HepG2 (cell line): ENCODE data around the gene GDF11. TPM values are rescaled to one million over a fixed set of nuclear protein-coding genes. Genes with fewer than 3 reads are reported as not detected.

Experiments
- ATM ChIP-seq: fragments of 450-650 bp; IDR thresholded peaks from 2 replicates; pipeline ENCODE4 v1.7.1; 2017; ENCODE audit warnings: mild to moderate bottlenecking, borderline replicate concordance
- BATF2 ChIP-seq: sonication (generic); formaldehyde crosslinking; IDR thresholded peaks from 2 replicates; pipeline ENCODE4 v1.8.0; 2022; ENCODE audit warnings: mild to moderate bottlenecking, missing genetic modification reagents, moderate library complexity
- CHD4 ChIP-seq: fragments of 200-600 bp; sonication (generic); IDR thresholded peaks from 2 replicates; pipeline ENCODE4 v1.7.0; 2017; ENCODE audit warnings: mild to moderate bottlenecking, low read length, borderline replicate concordance
- HNRNPL ChIP-seq: fragments of 200-400 bp; formaldehyde crosslinking; IDR thresholded peaks from 2 replicates; pipeline ENCODE4 v1.6.1; 2017; ENCODE audit warnings: mild to moderate bottlenecking, low read depth, low read length
- HNRNPUL1 ChIP-seq: fragments of 200-400 bp; formaldehyde crosslinking; IDR thresholded peaks from 2 replicates; pipeline ENCODE4 v1.6.1; 2017; ENCODE audit warnings: low read depth, mild to moderate bottlenecking, low read length, moderate library complexity
- KDM1A ChIP-seq: IDR thresholded peaks from 2 replicates; pipeline ENCODE4 v1.6.1; 2016; ENCODE audit warnings: missing compliant biosample characterization
- KLF13 ChIP-seq: sonication (generic); formaldehyde crosslinking; IDR thresholded peaks from 2 replicates; pipeline ENCODE4 v1.4.0; 2020; ENCODE audit warnings: mild to moderate bottlenecking, missing genetic modification reagents
- NFE2L1 ChIP-seq: sonication (generic); formaldehyde crosslinking; IDR thresholded peaks from 2 replicates; pipeline ENCODE4 v1.4.0; 2020; ENCODE audit warnings: missing genetic modification reagents, mild to moderate bottlenecking, borderline replicate concordance
- NR3C1 ChIP-seq: sonication (generic); formaldehyde crosslinking; IDR thresholded peaks from 2 replicates; pipeline ENCODE4 v1.4.0; 2020; ENCODE audit warnings: missing genetic modification reagents
- PHF20 ChIP-seq: sonication (generic); formaldehyde crosslinking; IDR thresholded peaks from 2 replicates; pipeline ENCODE4 v1.5.0; 2020; ENCODE audit warnings: mild to moderate bottlenecking, missing genetic modification reagents
- POLR2A ChIP-seq, 2 experiments: IDR thresholded peaks; 2 replicates each; pipeline ENCODE4 v1.6.1; 2011; ENCODE audit warnings: low read depth in 2 of 2, low read length in 2 of 2, mild to moderate bottlenecking in 1 of 2, moderate library complexity in 1 of 2; ENCODE audit not compliant: insufficient read depth in 1 of 2
- SP2 ChIP-seq: sonication (generic); formaldehyde crosslinking; IDR thresholded peaks from 2 replicates; pipeline ENCODE4 v1.5.1; 2020; ENCODE audit warnings: mild to moderate bottlenecking, missing genetic modification reagents
- THAP7 ChIP-seq: sonication (generic); formaldehyde crosslinking; IDR thresholded peaks from 2 replicates; pipeline ENCODE4 v1.8.1; 2023; ENCODE audit warnings: mild to moderate bottlenecking, missing genetic modification reagents
- U2AF2 ChIP-seq: fragments of 200-400 bp; formaldehyde crosslinking; IDR thresholded peaks from 2 replicates; pipeline ENCODE4 v1.6.1; 2017; ENCODE audit warnings: low read depth, mild to moderate bottlenecking, low read length
- XBP1 ChIP-seq: sonication (generic); formaldehyde crosslinking; IDR thresholded peaks from 2 replicates; pipeline ENCODE4 v1.5.0; 2020; ENCODE audit warnings: missing genetic modification reagents
- ZFX ChIP-seq: sonication (generic); formaldehyde crosslinking; IDR thresholded peaks from 2 replicates; pipeline ENCODE4 v1.4.0; 2020; ENCODE audit warnings: mild to moderate bottlenecking, low read depth, missing genetic modification reagents, moderate library complexity
- ZNF260 ChIP-seq: sonication (generic); formaldehyde crosslinking; IDR thresholded peaks from 2 replicates; pipeline ENCODE4 v1.4.0; 2020; ENCODE audit warnings: missing genetic modification reagents, low read depth, mild to moderate bottlenecking, borderline replicate concordance
- ZNF292 ChIP-seq: sonication (generic); formaldehyde crosslinking; IDR thresholded peaks from 2 replicates; pipeline ENCODE4 v1.8.1; 2022; ENCODE audit warnings: mild to moderate bottlenecking, low read depth, missing genetic modification reagents, borderline replicate concordance
- ZNF496 ChIP-seq: sonication (generic); formaldehyde crosslinking; IDR thresholded peaks from 2 replicates; pipeline ENCODE4 v1.8.1; 2023; ENCODE audit warnings: mild to moderate bottlenecking, moderate library complexity, missing genetic modification reagents; ENCODE audit not compliant: insufficient replicate concordance
- ZNF7 ChIP-seq: IDR thresholded peaks from 2 replicates; pipeline ENCODE4 v1.6.1; 2016; ENCODE audit warnings: missing biosample characterization, missing genetic modification reagents
- ZNF704 ChIP-seq: sonication (generic); formaldehyde crosslinking; IDR thresholded peaks from 2 replicates; pipeline ENCODE4 v1.8.1; 2023; ENCODE audit warnings: mild to moderate bottlenecking, inconsistent platforms, moderate library complexity, missing genetic modification reagents, borderline replicate concordance
- ZNF780A ChIP-seq: sonication (generic); formaldehyde crosslinking; IDR thresholded peaks from 2 replicates; pipeline ENCODE4 v1.8.0; 2022; ENCODE audit warnings: mild to moderate bottlenecking, missing genetic modification reagents, moderate library complexity
- ZNF788 ChIP-seq: sonication (generic); formaldehyde crosslinking; IDR thresholded peaks from 2 replicates; pipeline ENCODE4 v1.5.0; 2020; ENCODE audit warnings: mild to moderate bottlenecking, missing genetic modification reagents, borderline replicate concordance
- ZZZ3 ChIP-seq: sonication (generic); formaldehyde crosslinking; IDR thresholded peaks from 2 replicates; pipeline ENCODE4 v1.4.0; 2020; ENCODE audit warnings: missing genetic modification reagents, mild to moderate bottlenecking, borderline replicate concordance
- polyA plus RNA-seq, 8 experiments: library from polyadenylated mRNA; depleted of rRNA in 3 of 8; stranded (reverse) in 7 of 8; unstranded in 1 of 8; fragments of >200 nt; fragmentation: Illumina TruSeq in 4 of 8; extraction: Trizol in 4 of 8; gene quantifications; 2 replicates each; pipeline versions ENCODE4 v1.2.1 to v1.2.3, GENCODE V29; 2011 to 2016; ENCODE audit warnings: low read depth in 4 of 8, missing spikeins in 1 of 8, mixed read lengths in 1 of 8; ENCODE audit not compliant: insufficient read depth in 1 of 8
- total RNA-seq, 5 experiments: library from RNA; depleted of rRNA; stranded (reverse); fragments of >200 nt; fragmentation: Illumina TruSeq; extraction: Trizol; gene quantifications; 2 replicates each; pipeline ENCODE4 v1.2.3, GENCODE V29; 2016; ENCODE audit warnings: low read depth in 1 of 5
- TF ChIP-seq, protein P1 (sequence below): sonication (generic); formaldehyde crosslinking; IDR thresholded peaks from 2 replicates; pipeline ENCODE4 v1.5.0; 2020; ENCODE audit warnings: mild to moderate bottlenecking, missing genetic modification reagents, moderate library complexity
- TF ChIP-seq, protein P2 (sequence below): sonication (generic); formaldehyde crosslinking; IDR thresholded peaks from 2 replicates; pipeline ENCODE4 v1.9.0; 2021; ENCODE audit warnings: missing genetic modification reagents, mild to moderate bottlenecking, borderline replicate concordance

The GDF11 gene
- total and polyA plus RNA-seq, 2 of the 13 experiments (the other 11 are each of a cell fraction or from before 2014, with no cell fraction given): 0.63 to 1.5 TPM

DNA sequence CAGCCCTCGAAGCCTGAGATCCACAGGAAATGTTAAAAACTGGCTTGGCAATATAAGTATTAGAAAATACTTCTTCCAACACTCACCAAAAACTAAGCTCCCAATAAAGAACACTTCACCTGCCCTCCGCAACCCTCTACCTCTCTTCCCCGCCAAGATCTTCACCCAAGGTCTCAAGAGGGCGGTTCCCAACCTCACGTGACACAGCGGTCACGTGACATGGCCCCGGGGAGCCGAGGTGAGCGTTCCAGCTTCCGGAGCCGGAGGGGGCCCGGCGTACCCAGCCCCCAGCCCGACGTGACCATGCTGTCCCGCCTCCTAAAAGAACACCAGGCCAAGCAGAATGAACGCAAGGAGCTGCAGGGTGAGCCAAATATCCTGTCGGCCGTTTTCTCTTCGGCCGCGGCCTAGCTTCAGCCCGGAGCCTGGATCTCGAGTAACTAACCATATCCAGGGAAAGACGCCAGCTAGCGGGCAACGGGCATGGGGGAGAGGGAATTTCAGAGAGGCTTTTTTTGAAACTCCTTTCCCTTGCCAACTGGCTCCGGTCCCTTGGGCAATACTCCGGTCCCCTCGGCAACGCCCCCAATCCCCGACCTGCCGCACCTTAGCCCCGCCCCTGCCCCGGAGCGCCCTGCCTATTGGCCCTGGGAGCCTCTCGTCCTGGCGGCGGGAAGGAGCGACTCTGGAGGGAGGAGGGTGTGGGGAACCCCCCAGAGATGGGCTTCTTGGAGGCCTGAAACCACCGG, 26.9 kb upstream of the GDF11 start, which contains the start of gene BLOC1S1 (continued):
- TF ChIP-seq ZNF292 (CRISPR knock-in tag) (no peak), KDM1A (no peak), XBP1 (CRISPR knock-in tag) (no peak), ZZZ3 (peak; percentile 76), THAP7 (CRISPR knock-in tag) (no peak; the same call in 1 of the 2 replicates), HNRNPL (no peak), ZNF704 (CRISPR knock-in tag) (no peak; the same call in 1 of the 2 replicates), ZNF7 (CRISPR knock-in tag) (no peak), POLR2A (IDR thresholded peaks at IDR 0.05; ENCODE audit: insufficient read depth in 1 of 2, low read depth in 2 of 2, low read length in 2 of 2) (peak; percentile 55 to 60), CHD4 (no peak; the same call in 1 of the 2 replicates), NFE2L1 (no peak), ZFX (CRISPR knock-in tag) (peak; percentile 96), KLF13 (CRISPR knock-in tag) (no peak), U2AF2 (no peak), ATM (no peak), NR3C1 (CRISPR knock-in tag) (no peak), HNRNPUL1 (no peak), ZNF780A (CRISPR knock-in tag) (0 out of 2 replicates have a peak, but pooled peaks have one; percentile 74), ZNF496 (CRISPR knock-in tag) (no peak), ZNF788 (CRISPR knock-in tag) (peak; percentile 92; the same call in 1 of the 2 replicates), ZNF260 (CRISPR knock-in tag) (no peak), PHF20 (peak; percentile 100), BATF2 (CRISPR knock-in tag) (no peak), SP2 (CRISPR knock-in tag) (peak; percentile 67)
- TF ChIP-seq, protein P1, sequence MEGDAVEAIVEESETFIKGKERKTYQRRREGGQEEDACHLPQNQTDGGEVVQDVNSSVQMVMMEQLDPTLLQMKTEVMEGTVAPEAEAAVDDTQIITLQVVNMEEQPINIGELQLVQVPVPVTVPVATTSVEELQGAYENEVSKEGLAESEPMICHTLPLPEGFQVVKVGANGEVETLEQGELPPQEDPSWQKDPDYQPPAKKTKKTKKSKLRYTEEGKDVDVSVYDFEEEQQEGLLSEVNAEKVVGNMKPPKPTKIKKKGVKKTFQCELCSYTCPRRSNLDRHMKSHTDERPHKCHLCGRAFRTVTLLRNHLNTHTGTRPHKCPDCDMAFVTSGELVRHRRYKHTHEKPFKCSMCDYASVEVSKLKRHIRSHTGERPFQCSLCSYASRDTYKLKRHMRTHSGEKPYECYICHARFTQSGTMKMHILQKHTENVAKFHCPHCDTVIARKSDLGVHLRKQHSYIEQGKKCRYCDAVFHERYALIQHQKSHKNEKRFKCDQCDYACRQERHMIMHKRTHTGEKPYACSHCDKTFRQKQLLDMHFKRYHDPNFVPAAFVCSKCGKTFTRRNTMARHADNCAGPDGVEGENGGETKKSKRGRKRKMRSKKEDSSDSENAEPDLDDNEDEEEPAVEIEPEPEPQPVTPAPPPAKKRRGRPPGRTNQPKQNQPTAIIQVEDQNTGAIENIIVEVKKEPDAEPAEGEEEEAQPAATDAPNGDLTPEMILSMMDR (CRISPR knock-in tag): no peak
- TF ChIP-seq, protein P2, sequence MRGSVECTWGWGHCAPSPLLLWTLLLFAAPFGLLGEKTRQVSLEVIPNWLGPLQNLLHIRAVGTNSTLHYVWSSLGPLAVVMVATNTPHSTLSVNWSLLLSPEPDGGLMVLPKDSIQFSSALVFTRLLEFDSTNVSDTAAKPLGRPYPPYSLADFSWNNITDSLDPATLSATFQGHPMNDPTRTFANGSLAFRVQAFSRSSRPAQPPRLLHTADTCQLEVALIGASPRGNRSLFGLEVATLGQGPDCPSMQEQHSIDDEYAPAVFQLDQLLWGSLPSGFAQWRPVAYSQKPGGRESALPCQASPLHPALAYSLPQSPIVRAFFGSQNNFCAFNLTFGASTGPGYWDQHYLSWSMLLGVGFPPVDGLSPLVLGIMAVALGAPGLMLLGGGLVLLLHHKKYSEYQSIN (CRISPR knock-in tag): no peak
